SHP77 (cell line): ENCODE results near the gene MAPT.
"Not testable (repeated sequence)": the region's sequence is repeated elsewhere in the genome, so short reads cannot be mapped to it uniquely, and the experiment has no call there.

Experiments
- DNase-seq, 2 experiments: peaks; one replicate each; lab custom pipeline; 2025; lab: John Stamatoyannopoulos, UW

MAPT gene

GRCh38 chr17:45900723-45901415 lies 6.5 kb downstream of the MAPT start:
- DNase-seq: no peak

- peak; percentile 20 to 78 for DNase-seq
Observed at GRCh38 chr17:45902892-45903346, 8.6 kb downstream of the MAPT start.

- DNase-seq: no peak
Observed at GRCh38 chr17:45904866-45905265, 10.5 kb downstream of the MAPT start.

- DNase-seq: peak; percentile 34 to 70
Observed at GRCh38 chr17:45905814-45906213, 11.5 kb downstream of the MAPT start.

GRCh38 chr17:45906237-45906636 lies 11.9 kb downstream of the MAPT start:
- DNase-seq: peak in 1 of 2 experiments; percentile 44

- DNase-seq: no peak
Observed at GRCh38 chr17:45906927-45907622, 12.7 kb downstream of the MAPT start.

- DNase-seq: no peak
Observed at GRCh38 chr17:45907750-45908395, 13.5 kb downstream of the MAPT start.

GRCh38 chr17:45908460-45908859 lies 14.1 kb downstream of the MAPT start:
- DNase-seq: no peak

- DNase-seq: no peak
Observed at GRCh38 chr17:45908935-45909334, 14.6 kb downstream of the MAPT start.

- DNase-seq: no peak
Observed at GRCh38 chr17:45910667-45911066, 16.3 kb downstream of the MAPT start.

GRCh38 chr17:45912319-45912718 lies 18.0 kb downstream of the MAPT start:
- no peak for DNase-seq

GRCh38 chr17:45913030-45913429 lies 18.7 kb downstream of the MAPT start:
- DNase-seq: not testable (repeated sequence)

- DNase-seq: no peak
Observed at GRCh38 chr17:45914047-45914717, 19.8 kb downstream of the MAPT start.

GRCh38 chr17:45915263-45915662 lies 20.9 kb downstream of the MAPT start:
- DNase-seq: no peak

- DNase-seq: no peak
Observed at GRCh38 chr17:45917081-45917480, 22.7 kb downstream of the MAPT start.

GRCh38 chr17:45918241-45918745 lies 23.9 kb downstream of the MAPT start:
- DNase-seq: no peak

GRCh38 chr17:45919136-45919535 lies 24.8 kb downstream of the MAPT start:
- no peak for DNase-seq

GRCh38 chr17:45920083-45920482 lies 25.7 kb downstream of the MAPT start:
- no peak for DNase-seq

- no peak for DNase-seq
Observed at GRCh38 chr17:45923511-45924268, 29.3 kb downstream of the MAPT start.

- no peak for DNase-seq
Observed at GRCh38 chr17:45924332-45924820, 30.0 kb downstream of the MAPT start.

GRCh38 chr17:45925311-45925710 lies 31.0 kb downstream of the MAPT start:
- no peak for DNase-seq
